ENCODE measurements around the gene TPRN.

GRCh38 chr9:137198902-137199283, 1.6 kb downstream of the TPRN start:
- TF ChIP-seq MXI1 (IDR thresholded peaks at IDR 0.05; ENCODE audit: borderline replicate concordance, low read depth, low read length) (no peak), CTCF (conservative IDR thresholded peaks at IDR 0.05; ENCODE audit: low read depth, low read length) (no peak), RAD21 (IDR thresholded peaks at IDR 0.05; ENCODE audit: low read length) (no peak), POLR2A (IDR thresholded peaks at IDR 0.05; ENCODE audit: low read depth, low read length) (no peak), BHLHE40 (IDR thresholded peaks at IDR 0.05; ENCODE audit: low read depth, low read length) (no peak), RFX5 (IDR thresholded peaks at IDR 0.05; ENCODE audit: low read depth, low read length) (no peak), ELK1 (IDR thresholded peaks at IDR 0.05; ENCODE audit: borderline replicate concordance, low read depth, low read length) (no peak), NFE2L2 (IDR thresholded peaks at IDR 0.05; ENCODE audit: low read depth, low read length) (no peak), MAZ (IDR thresholded peaks at IDR 0.05; ENCODE audit: borderline replicate concordance, low read depth, low read length) (no peak), CHD1 (IDR thresholded peaks at IDR 0.05; ENCODE audit: low read depth, low read length) (no peak)
